ENCODE measurements around the gene EMC6. TPM values are rescaled to one million over a fixed set of nuclear protein-coding genes. Genes with fewer than 3 reads are reported as not detected.

The EMC6 gene
- total RNA-seq, 1 donor from 2014 or later: 69.4 TPM

- DNase-seq: no peak
- Mint-ChIP-seq H3K4me3 (no peak overlapping the region), H3K27ac (peak overlapping the region; percentile 68), H3K27me3 (no peaks in the 10 kb centered on the region), H3K4me1 (peaks cover 22% of the 10 kb centered on the region), H3K9me3 (no peaks in the 10 kb centered on the region), H3K36me3 (ENCODE audit: low read depth) (peaks cover 45% of the 10 kb centered on the region)
- intact Hi-C loops (cut with micrococcal nuclease): loop anchor here (5.0 kb wide), 1 partner anchor 148 kb away; no protein-coding TSS in a partner anchor
These were observed 11.0 kb downstream of the EMC6 start for GRCh38 chr17:3679531-3680126.

GRCh38 chr17:3681057-3681456 lies 12.4 kb downstream of the EMC6 start:
- intact Hi-C loops (cut with micrococcal nuclease): loop anchor here (5.0 kb wide), 1 partner anchor 146 kb away; no protein-coding TSS in a partner anchor
- Mint-ChIP-seq H3K4me3 (no peak overlapping the region), H3K27me3 (no peaks in the 10 kb centered on the region), H3K9me3 (no peaks in the 10 kb centered on the region), H3K4me1 (peaks cover 22% of the 10 kb centered on the region), H3K27ac (no peak overlapping the region), H3K36me3 (ENCODE audit: low read depth) (peaks cover 45% of the 10 kb centered on the region)
- no peak for DNase-seq

GRCh38 chr17:3681565-3681964 lies 13.0 kb downstream of the EMC6 start:
- DNase-seq: no peak
- peaks cover 41% of the 10 kb centered on the region for H3K36me3 Mint-ChIP-seq (ENCODE audit: low read depth)
- H3K4me3 Mint-ChIP-seq: no peak overlapping the region
- intact Hi-C loops (cut with micrococcal nuclease): loop anchor here (5.0 kb wide), 1 partner anchor 146 kb away; no protein-coding TSS in a partner anchor
- H3K27me3 Mint-ChIP-seq: no peaks in the 10 kb centered on the region
- H3K27ac Mint-ChIP-seq: peak overlapping the region; percentile 10
- no peaks in the 10 kb centered on the region for H3K9me3 Mint-ChIP-seq
- peaks cover 22% of the 10 kb centered on the region for H3K4me1 Mint-ChIP-seq

- no peaks in the 10 kb centered on the region for H3K9me3 Mint-ChIP-seq
- no peak for DNase-seq
- peak overlapping the region; percentile 10 for H3K27ac Mint-ChIP-seq
- H3K4me3 Mint-ChIP-seq: no peak overlapping the region
- peaks cover 41% of the 10 kb centered on the region for H3K36me3 Mint-ChIP-seq (ENCODE audit: low read depth)
- no peaks in the 10 kb centered on the region for H3K27me3 Mint-ChIP-seq
- peaks cover 22% of the 10 kb centered on the region for H3K4me1 Mint-ChIP-seq
- intact Hi-C loops (cut with micrococcal nuclease): loop anchor here (5.0 kb wide), 1 partner anchor 145 kb away; no protein-coding TSS in a partner anchor
These were observed 13.4 kb downstream of the EMC6 start for GRCh38 chr17:3682033-3682432.

- Mint-ChIP-seq H3K4me1 (peaks cover 22% of the 10 kb centered on the region), H3K9me3 (no peaks in the 10 kb centered on the region), H3K4me3 (no peak overlapping the region), H3K27ac (peak overlapping the region; percentile 26), H3K27me3 (no peaks in the 10 kb centered on the region), H3K36me3 (ENCODE audit: low read depth) (peaks cover 35% of the 10 kb centered on the region)
- DNase-seq: peak; percentile 88
- intact Hi-C loops (cut with micrococcal nuclease): loop anchor here (1.0 to 5.0 kb wide), 2 partner anchors 40 to 144 kb away; partner anchors contain the start of gene HASPIN
These were observed 14.5 kb downstream of the EMC6 start for GRCh38 chr17:3683054-3683511.

GRCh38 chr17:3685174-3685573 lies 16.6 kb downstream of the EMC6 start:
- Mint-ChIP-seq H3K27me3 (no peaks in the 10 kb centered on the region), H3K27ac (no peak overlapping the region), H3K4me1 (peaks cover 16% of the 10 kb centered on the region), H3K36me3 (ENCODE audit: low read depth) (peaks cover 36% of the 10 kb centered on the region), H3K9me3 (no peaks in the 10 kb centered on the region), H3K4me3 (no peak overlapping the region)
- no peak for DNase-seq
- intact Hi-C loops (cut with micrococcal nuclease): no loop called here

GRCh38 chr17:3688027-3688553 lies 19.5 kb downstream of the EMC6 start:
- H3K9me3 Mint-ChIP-seq: no peaks in the 10 kb centered on the region
- H3K27ac Mint-ChIP-seq: no peak overlapping the region
- peaks cover 30% of the 10 kb centered on the region for H3K36me3 Mint-ChIP-seq (ENCODE audit: low read depth)

GRCh38 chr17:3688852-3689261 lies 20.2 kb downstream of the EMC6 start:
- intact Hi-C loops (cut with micrococcal nuclease): no loop called here

More at GRCh38 chr17:3688027-3688553, 19.5 kb downstream of the EMC6 start:
- Mint-ChIP-seq H3K27me3 (no peaks in the 10 kb centered on the region), H3K4me3 (no peak overlapping the region), H3K4me1 (peaks cover 15% of the 10 kb centered on the region)
- DNase-seq: no peak
- intact Hi-C loops (cut with micrococcal nuclease): no loop called here

GRCh38 chr17:3689262-3690093 lies 20.9 kb downstream of the EMC6 start:
- H3K4me3 Mint-ChIP-seq: no peak overlapping the region
- H3K4me1 Mint-ChIP-seq: peaks cover 21% of the 10 kb centered on the region
- no peak overlapping the region for H3K27ac Mint-ChIP-seq
- intact Hi-C loops (cut with micrococcal nuclease): no loop called here
- peaks cover 33% of the 10 kb centered on the region for H3K36me3 Mint-ChIP-seq (ENCODE audit: low read depth)
- no peaks in the 10 kb centered on the region for H3K9me3 Mint-ChIP-seq
- no peaks in the 10 kb centered on the region for H3K27me3 Mint-ChIP-seq
- DNase-seq: no peak

More at GRCh38 chr17:3688852-3689261, 20.2 kb downstream of the EMC6 start:
- H3K4me3 Mint-ChIP-seq: no peak overlapping the region
- H3K9me3 Mint-ChIP-seq: no peaks in the 10 kb centered on the region
- no peaks in the 10 kb centered on the region for H3K27me3 Mint-ChIP-seq
- no peak overlapping the region for H3K27ac Mint-ChIP-seq
- peaks cover 31% of the 10 kb centered on the region for H3K36me3 Mint-ChIP-seq (ENCODE audit: low read depth)
- peaks cover 16% of the 10 kb centered on the region for H3K4me1 Mint-ChIP-seq
- no peak for DNase-seq

- Mint-ChIP-seq H3K27me3 (no peaks in the 10 kb centered on the region), H3K4me1 (peaks cover 24% of the 10 kb centered on the region), H3K27ac (no peak overlapping the region), H3K9me3 (no peaks in the 10 kb centered on the region), H3K36me3 (ENCODE audit: low read depth) (peaks cover 31% of the 10 kb centered on the region), H3K4me3 (no peak overlapping the region)
- intact Hi-C loops (cut with micrococcal nuclease): no loop called here
- no peak for DNase-seq
These were observed 21.6 kb downstream of the EMC6 start for GRCh38 chr17:3690094-3690715.

- Mint-ChIP-seq H3K4me1 (peaks cover 25% of the 10 kb centered on the region), H3K9me3 (no peaks in the 10 kb centered on the region), H3K4me3 (no peak overlapping the region), H3K27ac (no peak overlapping the region), H3K36me3 (ENCODE audit: low read depth) (peaks cover 30% of the 10 kb centered on the region), H3K27me3 (no peaks in the 10 kb centered on the region)
- DNase-seq: no peak
- intact Hi-C loops (cut with micrococcal nuclease): no loop called here
These were observed 23.0 kb downstream of the EMC6 start for GRCh38 chr17:3691617-3692067.

- H3K27ac Mint-ChIP-seq: peak overlapping the region; percentile 45
- intact Hi-C loops (cut with micrococcal nuclease): no loop called here
These were observed 23.7 kb downstream of the EMC6 start for GRCh38 chr17:3692346-3692745.

GRCh38 chr17:3693141-3693540 lies 24.5 kb downstream of the EMC6 start:
- intact Hi-C loops (cut with micrococcal nuclease): no loop called here
- Mint-ChIP-seq H3K4me3 (peak overlapping the region; percentile 53), H3K9me3 (peaks cover 4% of the 10 kb centered on the region), H3K27ac (peak overlapping the region; percentile 45), H3K27me3 (no peaks in the 10 kb centered on the region), H3K4me1 (peaks cover 28% of the 10 kb centered on the region), H3K36me3 (ENCODE audit: low read depth) (peaks cover 31% of the 10 kb centered on the region)
- DNase-seq: no peak

More at GRCh38 chr17:3692346-3692745, 23.7 kb downstream of the EMC6 start:
- peaks cover 30% of the 10 kb centered on the region for H3K36me3 Mint-ChIP-seq (ENCODE audit: low read depth)
- no peaks in the 10 kb centered on the region for H3K27me3 Mint-ChIP-seq
- H3K4me3 Mint-ChIP-seq: no peak overlapping the region
- H3K9me3 Mint-ChIP-seq: no peaks in the 10 kb centered on the region
- H3K4me1 Mint-ChIP-seq: peaks cover 27% of the 10 kb centered on the region
- peak; percentile 63 for DNase-seq
